GM19372 (cell line): ENCODE measurements around the gene LRRK1.

ENCODE experiments used
- ATAC-seq: cut with Tn5 transposase; IDR thresholded peaks from one replicate; pipeline ENCODE4 v1.9.1; 2021; ENCODE audit warnings: mild to moderate bottlenecking, low read depth, moderate library complexity; ENCODE audit not compliant: unreplicated experiment

LRRK1 gene

GRCh38 chr15:100909989-100910955 lies 8.9 kb upstream of the LRRK1 start:
- no peak for ATAC-seq

GRCh38 chr15:100911086-100911485 lies 8.1 kb upstream of the LRRK1 start:
- ATAC-seq, result no peak

- no peak for ATAC-seq
These were observed 5.2 kb upstream of the LRRK1 start for GRCh38 chr15:100913961-100914360.

GRCh38 chr15:100914876-100915275 lies 4.3 kb upstream of the LRRK1 start:
- no peak for ATAC-seq

GRCh38 chr15:100918034-100918689 lies 995 bp upstream of the LRRK1 start:
- peak; percentile 52 for ATAC-seq

GRCh38 chr15:100919481-100920405 lies 586 bp downstream of the LRRK1 start:
- ATAC-seq, result peak; percentile 9

GRCh38 chr15:100920516-100921135 lies 1.5 kb downstream of the LRRK1 start:
- no peak for ATAC-seq

- no peak for ATAC-seq
These were observed 3.3 kb downstream of the LRRK1 start for GRCh38 chr15:100922192-100923040.

- ATAC-seq, result no peak
These were observed 3.9 kb downstream of the LRRK1 start for GRCh38 chr15:100923076-100923475.

- ATAC-seq, result no peak
These were observed 4.7 kb downstream of the LRRK1 start for GRCh38 chr15:100923902-100924301.

- ATAC-seq, result no peak
These were observed 5.3 kb downstream of the LRRK1 start for GRCh38 chr15:100924436-100924835.

GRCh38 chr15:100925480-100925879 lies 6.3 kb downstream of the LRRK1 start:
- no peak for ATAC-seq

GRCh38 chr15:100926258-100926657 lies 7.1 kb downstream of the LRRK1 start:
- no peak for ATAC-seq

- no peak for ATAC-seq
These were observed 8.0 kb downstream of the LRRK1 start for GRCh38 chr15:100926971-100927756.

GRCh38 chr15:100928632-100929280 lies 9.6 kb downstream of the LRRK1 start:
- no peak for ATAC-seq

- ATAC-seq, result no peak
These were observed 10.5 kb downstream of the LRRK1 start for GRCh38 chr15:100929641-100930042.

GRCh38 chr15:100930306-100930848 lies 11.2 kb downstream of the LRRK1 start:
- ATAC-seq, result no peak
